Measurements from ENCODE around the gene ABCA4.
A peak's percentile ranks its signal among the peaks of the same experiment; 100 is the strongest.

Gene ABCA4

DNA sequence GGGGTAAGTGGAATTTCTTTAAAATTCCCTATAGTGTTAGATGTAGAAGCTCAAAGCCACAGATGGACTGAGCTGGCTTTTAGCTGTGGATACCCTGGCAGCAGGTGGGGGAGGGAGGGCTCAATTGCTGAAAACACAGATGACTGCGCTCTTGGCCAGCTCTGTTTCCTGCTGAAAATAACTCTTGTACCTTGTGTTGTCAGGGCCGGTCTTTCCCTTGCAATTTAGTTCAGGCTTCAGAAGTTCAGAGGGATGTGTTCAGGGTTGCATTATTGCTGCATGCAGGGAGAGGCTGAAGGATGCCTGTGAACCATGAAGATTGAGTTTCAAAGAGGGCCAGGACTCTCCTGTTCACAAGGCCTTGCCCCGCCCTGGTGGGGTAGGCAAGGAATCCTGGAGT is 153.6 kb downstream of the ABCA4 start:
- no peak overlapping the region for H2AK5ac ChIP-seq (ENCODE audit: low read depth, low read length)
- no peak overlapping the region for H3K4me2 ChIP-seq (ENCODE audit: insufficient read depth, low read length, poor library complexity, severe bottlenecking)
- H3K36me3 ChIP-seq (replicated peaks in 1 of 2; ENCODE audit: control insufficient read depth in 2 of 2, insufficient read depth in 2 of 2, low read length in 2 of 2) = no peaks in the 10 kb centered on the region
- H3K9me3 ChIP-seq (replicated peaks in 1 of 2; ENCODE audit: control insufficient read depth in 2 of 2, insufficient read depth in 1 of 2, low read depth in 1 of 2, low read length in 2 of 2) = no peaks in the 10 kb centered on the region
- no peak overlapping the region for H3K14ac ChIP-seq (ENCODE audit: low read length)
- H3K27me3 ChIP-seq (ENCODE audit: control insufficient read depth in 3 of 3, insufficient read depth in 3 of 3, low read depth in 1 of 3, low read length in 3 of 3) = peaks cover 0 to 20% (median 0%) of the 10 kb centered on the region in 3 experiments
- H3K9ac ChIP-seq (ENCODE audit: low read depth, low read length, poor library complexity) = no peak overlapping the region
- H2BK15ac ChIP-seq (ENCODE audit: low read length) = no peak overlapping the region
- no peaks in the 10 kb centered on the region for H3K79me1 ChIP-seq (ENCODE audit: low read depth, low read length)
- H3K4me3 ChIP-seq (ENCODE audit: low read length in 2 of 2) = peak overlapping the region in 1 of 2 donors; percentile 59
- no peak overlapping the region for H2BK12ac ChIP-seq (ENCODE audit: low read length)
- peaks cover 0 to 1% of the 10 kb centered on the region in 2 donors for H3K4me1 ChIP-seq (ENCODE audit: control insufficient read depth in 2 of 2, insufficient read depth in 1 of 2, low read depth in 1 of 2, low read length in 2 of 2)
- H4K8ac ChIP-seq (ENCODE audit: low read depth, low read length) = no peak overlapping the region
- H3K18ac ChIP-seq (ENCODE audit: low read length) = no peak overlapping the region
- H2BK120ac ChIP-seq (ENCODE audit: low read depth, low read length) = no peak overlapping the region
- no peak overlapping the region for H3K27ac ChIP-seq (replicated peaks; ENCODE audit: low read length)
- WGBS, 2 donors (ENCODE audit: extremely low coverage in 2 of 2, insufficient read length in 2 of 2, insufficient replicate concordance in 1 of 2) = no CpG with 5 or more reads among the region's 3 CpGs
- H3K4ac ChIP-seq (ENCODE audit: low read length) = no peak overlapping the region
- no peak overlapping the region for H3K23ac ChIP-seq (ENCODE audit: low read depth, low read length, poor library complexity)
- H2AFZ ChIP-seq (ENCODE audit: low read length) = no peak overlapping the region
- no peak overlapping the region for H2BK5ac ChIP-seq (ENCODE audit: low read length)
- no peak overlapping the region for H4K91ac ChIP-seq (ENCODE audit: low read depth, low read length, poor library complexity)
- no peak for DNase-seq (ENCODE audit: low spot score)

GRCh38 chr1:93965888-93966287 is 155.1 kb downstream of the ABCA4 start:
- Histone ChIP-seq H3K23ac (ENCODE audit: low read depth, low read length, poor library complexity) (no peak overlapping the region), H2BK12ac (ENCODE audit: low read length) (no peak overlapping the region)
- no CpG with 5 or more reads among the region's 2 CpGs for WGBS, 2 donors (ENCODE audit: extremely low coverage in 2 of 2, insufficient read length in 2 of 2, insufficient replicate concordance in 1 of 2)

GRCh38 chr1:93965256-93965655 is 155.7 kb downstream of the ABCA4 start:
- H3K36me3 ChIP-seq (replicated peaks in 1 of 2; ENCODE audit: control insufficient read depth in 2 of 2, insufficient read depth in 2 of 2, low read length in 2 of 2) = no peaks in the 10 kb centered on the region
- no peak overlapping the region for H2BK12ac ChIP-seq (ENCODE audit: low read length)
- peaks cover 0 to 14% (median 0%) of the 10 kb centered on the region in 3 experiments for H3K27me3 ChIP-seq (ENCODE audit: control insufficient read depth in 3 of 3, insufficient read depth in 3 of 3, low read depth in 1 of 3, low read length in 3 of 3)
- H4K91ac ChIP-seq (ENCODE audit: low read depth, low read length, poor library complexity) = no peak overlapping the region
- no peaks in the 10 kb centered on the region for H3K79me1 ChIP-seq (ENCODE audit: low read depth, low read length)
- no peak overlapping the region for H2BK15ac ChIP-seq (ENCODE audit: low read length)
- no peak overlapping the region for H3K4ac ChIP-seq (ENCODE audit: low read length)
- no peak overlapping the region for H2BK5ac ChIP-seq (ENCODE audit: low read length)
- H3K4me1 ChIP-seq (ENCODE audit: control insufficient read depth in 2 of 2, insufficient read depth in 1 of 2, low read depth in 1 of 2, low read length in 2 of 2) = peaks cover 0 to 1% of the 10 kb centered on the region in 2 donors
- no peak overlapping the region for H3K23ac ChIP-seq (ENCODE audit: low read depth, low read length, poor library complexity)
- no peak overlapping the region for H2AK5ac ChIP-seq (ENCODE audit: low read depth, low read length)
- no peak overlapping the region for H3K27ac ChIP-seq (replicated peaks; ENCODE audit: low read length)
- no peaks in the 10 kb centered on the region for H3K9me3 ChIP-seq (replicated peaks in 1 of 2; ENCODE audit: control insufficient read depth in 2 of 2, insufficient read depth in 1 of 2, low read depth in 1 of 2, low read length in 2 of 2)
- H3K9ac ChIP-seq (ENCODE audit: low read depth, low read length, poor library complexity) = no peak overlapping the region
- no CpG with 5 or more reads among the region's 2 CpGs for WGBS, 2 donors (ENCODE audit: extremely low coverage in 2 of 2, insufficient read length in 2 of 2, insufficient replicate concordance in 1 of 2)
- no peak for DNase-seq (ENCODE audit: low spot score)
- H3K18ac ChIP-seq (ENCODE audit: low read length) = no peak overlapping the region
- H3K14ac ChIP-seq (ENCODE audit: low read length) = no peak overlapping the region
- H2AFZ ChIP-seq (ENCODE audit: low read length) = no peak overlapping the region
- H2BK120ac ChIP-seq (ENCODE audit: low read depth, low read length) = no peak overlapping the region
- H3K4me2 ChIP-seq (ENCODE audit: insufficient read depth, low read length, poor library complexity, severe bottlenecking) = no peak overlapping the region
- no peak overlapping the region for H3K4me3 ChIP-seq (ENCODE audit: low read length in 2 of 2)
- H4K8ac ChIP-seq (ENCODE audit: low read depth, low read length) = no peak overlapping the region

More at GRCh38 chr1:93965888-93966287, 155.1 kb downstream of the ABCA4 start:
- no peak overlapping the region for H4K8ac ChIP-seq (ENCODE audit: low read depth, low read length)
- H2BK5ac ChIP-seq (ENCODE audit: low read length) = no peak overlapping the region
- H3K14ac ChIP-seq (ENCODE audit: low read length) = no peak overlapping the region
- no peak overlapping the region for H2BK120ac ChIP-seq (ENCODE audit: low read depth, low read length)
- no peak overlapping the region for H4K91ac ChIP-seq (ENCODE audit: low read depth, low read length, poor library complexity)
- no peaks in the 10 kb centered on the region for H3K36me3 ChIP-seq (replicated peaks in 1 of 2; ENCODE audit: control insufficient read depth in 2 of 2, insufficient read depth in 2 of 2, low read length in 2 of 2)
- H3K27ac ChIP-seq (replicated peaks; ENCODE audit: low read length) = no peak overlapping the region
- no peaks in the 10 kb centered on the region for H3K79me1 ChIP-seq (ENCODE audit: low read depth, low read length)
- no peak overlapping the region for H3K18ac ChIP-seq (ENCODE audit: low read length)
- H3K4me3 ChIP-seq (ENCODE audit: low read length in 2 of 2) = no peak overlapping the region
- H3K9ac ChIP-seq (ENCODE audit: low read depth, low read length, poor library complexity) = no peak overlapping the region
- H3K4me2 ChIP-seq (ENCODE audit: insufficient read depth, low read length, poor library complexity, severe bottlenecking) = no peak overlapping the region
- H2AK5ac ChIP-seq (ENCODE audit: low read depth, low read length) = no peak overlapping the region
- no peak overlapping the region for H3K4ac ChIP-seq (ENCODE audit: low read length)
- H2AFZ ChIP-seq (ENCODE audit: low read length) = no peak overlapping the region
- H2BK15ac ChIP-seq (ENCODE audit: low read length) = no peak overlapping the region
- H3K4me1 ChIP-seq (ENCODE audit: control insufficient read depth in 2 of 2, insufficient read depth in 1 of 2, low read depth in 1 of 2, low read length in 2 of 2) = peaks cover 0 to 1% of the 10 kb centered on the region in 2 donors
- no peak for DNase-seq (ENCODE audit: low spot score)
- peaks cover 0 to 14% (median 0%) of the 10 kb centered on the region in 3 experiments for H3K27me3 ChIP-seq (ENCODE audit: control insufficient read depth in 3 of 3, insufficient read depth in 3 of 3, low read depth in 1 of 3, low read length in 3 of 3)
- no peaks in the 10 kb centered on the region for H3K9me3 ChIP-seq (replicated peaks in 1 of 2; ENCODE audit: control insufficient read depth in 2 of 2, insufficient read depth in 1 of 2, low read depth in 1 of 2, low read length in 2 of 2)

- Histone ChIP-seq H2BK120ac (ENCODE audit: low read depth, low read length) (no peak overlapping the region), H3K4ac (ENCODE audit: low read length) (no peak overlapping the region), H3K9ac (ENCODE audit: low read depth, low read length, poor library complexity) (no peak overlapping the region), H4K91ac (ENCODE audit: low read depth, low read length, poor library complexity) (no peak overlapping the region), H3K9me3 (replicated peaks in 1 of 2; ENCODE audit: control insufficient read depth in 2 of 2, insufficient read depth in 1 of 2, low read depth in 1 of 2, low read length in 2 of 2) (no peaks in the 10 kb centered on the region), H2AFZ (ENCODE audit: low read length) (no peak overlapping the region), H3K18ac (ENCODE audit: low read length) (no peak overlapping the region), H3K14ac (ENCODE audit: low read length) (no peak overlapping the region), H3K27me3 (ENCODE audit: control insufficient read depth in 3 of 3, insufficient read depth in 3 of 3, low read depth in 1 of 3, low read length in 3 of 3) (peaks cover 0 to 14% (median 0%) of the 10 kb centered on the region in 3 experiments), H3K4me2 (ENCODE audit: insufficient read depth, low read length, poor library complexity, severe bottlenecking) (no peak overlapping the region), H2BK12ac (ENCODE audit: low read length) (no peak overlapping the region), H3K36me3 (replicated peaks in 1 of 2; ENCODE audit: control insufficient read depth in 2 of 2, insufficient read depth in 2 of 2, low read length in 2 of 2) (no peaks in the 10 kb centered on the region), H3K4me1 (ENCODE audit: control insufficient read depth in 2 of 2, insufficient read depth in 1 of 2, low read depth in 1 of 2, low read length in 2 of 2) (peaks cover 0 to 1% of the 10 kb centered on the region in 2 donors), H3K27ac (replicated peaks; ENCODE audit: low read length) (no peak overlapping the region), H2AK5ac (ENCODE audit: low read depth, low read length) (no peak overlapping the region), H3K23ac (ENCODE audit: low read depth, low read length, poor library complexity) (no peak overlapping the region), H3K79me1 (ENCODE audit: low read depth, low read length) (no peaks in the 10 kb centered on the region), H2BK15ac (ENCODE audit: low read length) (no peak overlapping the region), H3K4me3 (ENCODE audit: low read length in 2 of 2) (no peak overlapping the region), H2BK5ac (ENCODE audit: low read length) (no peak overlapping the region), H4K8ac (ENCODE audit: low read depth, low read length) (no peak overlapping the region)
- no peak for DNase-seq (ENCODE audit: low spot score)
- no CpG with 5 or more reads among the region's 4 CpGs for WGBS, 2 donors (ENCODE audit: extremely low coverage in 2 of 2, insufficient read length in 2 of 2, insufficient replicate concordance in 1 of 2)
Measured at GRCh38 chr1:93964777-93965200, 156.2 kb downstream of the ABCA4 start.

Data from neuronal stem cell (in vitro differentiated cells).